HS-5 (cell line): ENCODE results near the gene MMP2.

Source experiments
- DNase-seq: peaks from one replicate; pipeline ENCODE4 v3.0.0-alpha.2; 2012; ENCODE audit warnings: low read depth

MMP2 gene

DNA sequence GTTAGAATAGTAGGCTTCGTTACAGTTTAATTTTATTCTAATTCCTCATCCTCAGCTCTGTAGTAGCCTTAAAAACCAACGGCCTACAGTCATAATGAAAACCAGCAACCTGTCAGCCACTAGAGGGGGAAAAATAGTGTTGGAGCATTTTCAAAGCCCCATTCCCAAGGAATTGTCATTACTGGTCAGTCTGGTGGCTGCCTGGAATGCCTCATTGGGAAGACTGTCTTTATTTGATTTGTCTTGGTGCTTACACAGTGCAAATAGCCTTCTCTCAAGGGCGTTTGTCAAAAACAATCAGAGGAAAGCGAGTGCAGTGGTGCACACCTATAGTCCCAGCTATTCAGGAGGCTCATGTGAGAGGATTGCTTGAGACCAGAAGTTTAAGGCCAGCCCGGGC is 34.6 kb downstream of the MMP2 start:
- no peak for DNase-seq

GRCh38 chr16:55515111-55515510 is 36.1 kb downstream of the MMP2 start:
- no peak for DNase-seq

DNA sequence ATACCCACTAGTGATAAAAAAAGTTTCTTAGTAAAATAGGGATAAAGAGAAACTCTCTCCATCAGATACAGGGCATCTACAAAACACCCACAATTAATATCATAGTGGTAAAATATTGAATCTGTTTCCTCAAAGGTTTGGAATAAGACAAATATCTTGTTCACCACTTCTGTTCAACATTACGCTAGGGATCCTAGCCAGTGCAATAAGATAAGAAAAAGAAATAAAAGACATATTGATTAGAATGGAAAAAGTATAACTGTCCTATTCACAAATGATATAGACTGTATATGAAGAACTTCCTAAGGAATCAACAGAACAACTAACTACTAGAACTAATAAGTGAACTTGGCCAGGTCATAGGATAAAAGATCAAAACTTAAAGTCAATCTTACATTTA is 42.8 kb downstream of the MMP2 start:
- no peak for DNase-seq

- DNase-seq = no peak
Observed at GRCh38 chr16:55526441-55526840, 47.4 kb downstream of the MMP2 start.

DNA sequence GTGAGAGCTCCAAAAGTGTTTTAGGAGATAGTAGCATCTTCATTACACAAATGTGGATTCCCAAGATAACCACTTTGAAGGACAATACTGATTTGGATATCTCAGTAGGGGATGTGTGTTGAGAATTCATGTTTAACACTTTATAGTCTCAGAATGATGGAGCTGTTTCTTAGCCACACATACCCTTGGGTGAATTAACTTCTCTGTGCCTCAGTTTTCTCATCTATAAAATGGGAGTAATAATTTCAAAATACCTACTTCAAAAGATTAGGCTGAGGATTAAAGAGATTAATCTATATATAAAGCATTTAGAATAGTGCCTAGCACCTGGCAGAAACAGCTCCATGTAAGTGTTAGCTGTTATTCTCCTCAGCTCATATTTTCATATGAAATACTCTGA is 48.9 kb downstream of the MMP2 start:
- DNase-seq = no peak

- DNase-seq = no peak
Observed at GRCh38 chr16:55529018-55529417, 50.0 kb downstream of the MMP2 start.

DNA sequence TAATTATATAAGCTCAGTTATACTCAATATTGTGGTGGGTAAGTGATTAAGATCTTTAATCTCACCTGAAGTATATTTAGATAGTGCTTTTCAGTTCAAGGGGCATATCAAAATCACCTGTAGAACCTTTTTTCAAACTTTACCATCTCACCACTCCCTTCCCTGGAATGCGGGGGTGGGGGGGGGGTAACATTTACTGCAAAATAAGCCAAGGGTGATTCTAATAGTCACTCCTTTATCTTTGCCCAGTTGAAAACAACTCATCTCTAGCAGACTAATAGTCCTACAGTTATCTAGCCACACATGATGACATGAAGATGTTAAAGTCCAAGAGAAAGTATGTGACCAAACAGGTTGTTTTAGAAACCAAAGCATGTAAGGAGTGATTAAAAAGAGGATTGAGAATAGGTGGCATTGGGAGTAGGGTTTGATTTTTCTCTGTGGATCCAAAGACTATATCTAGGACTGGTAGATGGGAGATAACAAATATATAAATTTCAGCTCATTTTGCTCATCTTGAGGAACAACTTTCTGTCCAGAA is 51.4 kb downstream of the MMP2 start:
- DNase-seq = no peak

DNA sequence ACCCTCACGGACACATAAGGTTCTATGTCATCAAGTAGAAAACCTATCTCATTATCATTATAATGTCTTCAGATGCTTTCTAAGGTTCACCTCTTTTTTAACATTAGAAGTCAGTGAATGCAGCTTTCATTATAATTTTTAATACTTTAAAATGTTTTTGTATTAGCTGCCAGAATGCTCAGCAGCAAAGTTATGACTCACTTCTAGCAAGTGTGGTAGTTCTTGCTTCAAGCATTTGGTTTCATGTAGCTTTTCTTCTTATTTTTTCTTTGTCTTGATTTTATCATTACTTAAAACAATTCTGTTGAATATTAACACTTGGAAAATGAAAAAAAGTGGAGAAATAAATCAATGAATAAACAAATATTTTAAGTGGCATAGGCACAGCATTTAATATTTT is 53.2 kb downstream of the MMP2 start:
- no peak for DNase-seq

- DNase-seq = no peak
Observed at GRCh38 chr16:55534756-55535155, 55.8 kb downstream of the MMP2 start.

DNA sequence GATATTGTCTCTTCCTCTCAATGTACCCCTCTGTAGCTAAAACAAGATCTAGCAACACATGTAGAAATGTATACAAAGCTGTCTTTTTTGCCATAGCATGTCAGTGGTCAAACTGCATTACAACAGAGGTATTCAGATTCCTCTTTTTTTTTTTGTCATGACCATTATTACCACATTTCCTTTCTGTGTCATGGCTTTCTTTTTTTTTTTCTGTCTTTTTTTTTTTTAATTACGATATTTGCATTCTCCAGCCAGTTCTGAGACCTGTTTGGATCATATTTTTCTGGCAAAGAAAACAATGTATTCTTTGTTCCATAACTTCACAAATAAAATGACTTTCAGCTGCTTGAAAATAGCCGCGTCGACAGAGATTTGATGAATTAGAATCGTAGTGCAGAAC is 60.1 kb downstream of the MMP2 start:
- DNase-seq = no peak

DNA sequence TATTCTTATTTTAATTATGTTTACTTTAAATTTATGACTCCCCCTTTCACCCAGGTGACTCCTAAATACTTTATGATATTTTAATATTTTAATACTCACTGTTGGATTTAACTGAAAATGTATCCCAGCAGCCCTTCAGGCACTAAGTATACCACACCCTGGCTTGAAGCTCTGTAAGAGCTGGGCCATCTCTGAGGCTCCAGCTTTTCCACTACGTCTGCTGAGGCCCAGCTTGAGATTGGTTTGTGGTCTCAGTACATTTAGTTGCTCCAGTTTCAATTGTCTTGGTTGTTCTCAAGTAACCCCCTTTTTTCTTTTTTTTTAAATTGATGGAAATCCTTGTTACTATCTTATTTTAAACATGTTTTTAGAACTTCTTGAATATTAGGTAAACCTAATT is 60.5 kb downstream of the MMP2 start:
- DNase-seq = no peak

GRCh38 chr16:55540221-55540620 is 61.2 kb downstream of the MMP2 start:
- no peak for DNase-seq

GRCh38 chr16:55542459-55543082 is 63.6 kb downstream of the MMP2 start:
- peak; percentile 59 for DNase-seq

DNA sequence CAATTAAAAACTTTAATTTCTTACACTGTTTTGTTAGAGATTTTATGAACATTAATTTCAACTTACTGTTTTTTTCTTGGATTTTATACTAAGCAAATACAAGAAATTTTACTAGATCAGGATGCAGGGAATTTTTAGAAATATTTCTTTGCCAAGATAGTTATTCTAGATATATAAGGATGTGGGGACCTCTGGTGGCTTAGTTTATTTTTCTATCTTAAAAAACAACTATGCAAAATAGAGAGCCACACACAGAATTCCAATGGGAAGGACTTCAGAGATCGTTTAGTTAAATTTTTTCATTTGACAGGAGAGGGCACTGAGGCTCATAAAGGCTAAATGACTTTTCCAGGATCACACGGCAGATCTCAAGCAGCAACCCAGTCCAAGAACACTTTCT is 64.5 kb downstream of the MMP2 start:
- no peak for DNase-seq

GRCh38 chr16:55552621-55553020 is 73.6 kb downstream of the MMP2 start:
- peak; percentile 29 for DNase-seq

GRCh38 chr16:55555436-55555835 is 76.4 kb downstream of the MMP2 start:
- DNase-seq = no peak
